H1 (cell line): ENCODE data around the gene PBX2. TPM values are rescaled to one million over a fixed set of nuclear protein-coding genes. Genes with fewer than 3 reads are reported as not detected.

Experiments
- CTCF ChIP-seq, 3 experiments: IDR thresholded peaks; 1 replicate in 2 of 3; 2 replicates in 1 of 3; pipeline versions ENCODE4 v1.5.1 to v1.6.1; 2011; ENCODE audit warnings: low read length in 3 of 3, mild to moderate bottlenecking in 3 of 3, inconsistent platforms in 2 of 3, low read depth in 1 of 3, moderate library complexity in 1 of 3; ENCODE audit not compliant: insufficient read depth in 1 of 3; ENCODE audit errors: control extremely low read depth in 1 of 3
- TEAD4 ChIP-seq: IDR thresholded peaks from 2 replicates; pipeline ENCODE4 v1.6.1; 2012; ENCODE audit warnings: low read depth, low read length, inconsistent platforms, mixed read lengths
- polyA plus RNA-seq, 7 experiments: library from polyadenylated mRNA; depleted of rRNA in 3 of 7; stranded (reverse) in 5 of 7; unstranded in 2 of 7; fragments of >200 nt in 5 of 7; fragments of 200-250 nt in 2 of 7; gene quantifications; 1 replicate in 5 of 7; 2 replicates in 1 of 7; 4 replicates in 1 of 7; pipeline versions ENCODE4 v1.2.1 to v1.2.3, GENCODE V29; 2011 to 2013; ENCODE audit warnings: missing spikeins in 2 of 7, mixed read lengths in 2 of 7
- total RNA-seq: library from RNA; stranded (reverse); fragmentation: NEBNext Ultra II Directional; extraction: Animal tissue kit (Norgen Biotek cat#: 25700); gene quantifications from 2 replicates; pipeline ENCODE4 v1.2.1, GENCODE V29; 2021

Gene PBX2
- total and polyA plus RNA-seq, 2 of the 8 experiments (the other 6 are each of a cell fraction or from before 2014, with no cell fraction given) = 102 to 130 TPM

GRCh38 chr6:32194825-32195651 lies 5.0 kb upstream of the PBX2 start (continued):
- TF ChIP-seq CTCF (IDR thresholded peaks at IDR 0.05; ENCODE audit: control extremely low read depth in 1 of 3, insufficient read depth in 1 of 3, low read depth in 1 of 3, low read length in 3 of 3) (peak in 2 of 3 experiments; percentile 57 to 67; a peak in 3 of 4 replicates), TEAD4 (peak; percentile 72)
